Subcutaneous adipose tissue (tissue), 4 donors: ENCODE data around the gene H6PD. TPM values are rescaled to one million over a fixed set of nuclear protein-coding genes. Genes with fewer than 3 reads are reported as not detected.

Source experiments
- CTCF ChIP-seq: fragments of 450-650 bp; IDR thresholded peaks from one replicate; pipeline ENCODE4 v1.5.1; 2016; ENCODE audit warnings: low read depth, mild to moderate bottlenecking, control low read depth, antibody characterized with exemption, moderate library complexity
- total RNA-seq, 4 donors: library from RNA; depleted of rRNA; stranded (reverse); fragments of >200 nt; gene quantifications; one replicate each; pipeline ENCODE4 v1.1.0, GENCODE V29; 2016

H6PD gene
- total RNA-seq, 4 donors from 2014 or later, result 46.7 to 105 (median 59.9) TPM

- TF ChIP-seq CTCF, result no peak
Measured at GRCh38 chr1:9228609-9229008, 6.0 kb upstream of the H6PD start.

- no peak for TF ChIP-seq CTCF
Measured at GRCh38 chr1:9229549-9229948, 5.0 kb upstream of the H6PD start.

GRCh38 chr1:9230869-9231533 is 3.6 kb upstream of the H6PD start:
- TF ChIP-seq CTCF, result no peak

GRCh38 chr1:9231648-9232332 is 2.8 kb upstream of the H6PD start:
- TF ChIP-seq CTCF, result no peak

- TF ChIP-seq CTCF, result no peak
Measured at GRCh38 chr1:9233241-9233941, 1.2 kb upstream of the H6PD start.

- no peak for TF ChIP-seq CTCF
Measured at GRCh38 chr1:9233942-9234222, 692 bp upstream of the H6PD start.

GRCh38 chr1:9235096-9235459 is 504 bp downstream of the H6PD start:
- TF ChIP-seq CTCF, result no peak
